Nephron (organoid): ENCODE results near the gene PSORS1C2.
A peak's percentile ranks its signal among the peaks of the same experiment; 100 is the strongest.

ENCODE experiments used
- H3K27ac Mint-ChIP-seq, 3 experiments: 2 replicates each; pipeline ENCODE4 v1.8.0; 2020; ENCODE audit warnings: mixed read lengths in 3 of 3, mild to moderate bottlenecking in 2 of 3, moderate library complexity in 1 of 3
- H3K27me3 Mint-ChIP-seq: 2 replicates; pipeline ENCODE4 v1.8.0; 2021; ENCODE audit warnings: low read depth, mild to moderate bottlenecking, moderate library complexity, mixed read lengths
- H3K36me3 Mint-ChIP-seq: 2 replicates; pipeline ENCODE4 v1.8.0; 2020; ENCODE audit warnings: low read depth, mixed read lengths
- H3K4me1 Mint-ChIP-seq: 2 replicates; pipeline ENCODE4 v1.8.0; 2020; ENCODE audit warnings: mixed read lengths
- H3K4me3 Mint-ChIP-seq, 3 experiments: 2 replicates each; pipeline ENCODE4 v1.8.0; 2020; ENCODE audit warnings: mild to moderate bottlenecking in 3 of 3, mixed read lengths in 3 of 3, moderate library complexity in 2 of 3
- H3K9me3 Mint-ChIP-seq: 2 replicates; pipeline ENCODE4 v1.8.0; 2020; ENCODE audit warnings: mixed read lengths
- CTCF ChIP-seq, 3 experiments: fragments of 200-600 bp; sonication (generic); IDR thresholded peaks; one replicate each; pipeline ENCODE4 v1.5.0; 2021; ENCODE audit warnings: antibody characterized with exemption in 3 of 3; ENCODE audit not compliant: unreplicated experiment in 3 of 3

Gene PSORS1C2

GRCh38 chr6:31162463-31163165, 23.7 kb upstream of the PSORS1C2 start:
- Mint-ChIP-seq H3K27me3 (peaks cover 1% of the 10 kb centered on the region), H3K4me1 (peaks cover 16% of the 10 kb centered on the region), H3K4me3 (no peak overlapping the region), H3K27ac (no peak overlapping the region), H3K36me3 (peaks cover 4% of the 10 kb centered on the region), H3K9me3 (no peaks in the 10 kb centered on the region)
- TF ChIP-seq CTCF (IDR thresholded peaks at IDR 0.05; ENCODE audit: unreplicated experiment in 3 of 3): no peak

- Mint-ChIP-seq H3K9me3 (no peaks in the 10 kb centered on the region), H3K27me3 (no peaks in the 10 kb centered on the region), H3K4me3 (peak overlapping the region in 2 of 3 experiments; percentile 35 to 60), H3K27ac (no peak overlapping the region), H3K36me3 (peaks cover 4% of the 10 kb centered on the region), H3K4me1 (peaks cover 16% of the 10 kb centered on the region)
- TF ChIP-seq CTCF (IDR thresholded peaks at IDR 0.05; ENCODE audit: unreplicated experiment in 3 of 3): no peak
Observed at GRCh38 chr6:31161216-31162126, 22.6 kb upstream of the PSORS1C2 start.

GRCh38 chr6:31158863-31159855, 20.3 kb upstream of the PSORS1C2 start:
- peaks cover 16% of the 10 kb centered on the region for H3K4me1 Mint-ChIP-seq
- peaks cover 14% of the 10 kb centered on the region for H3K36me3 Mint-ChIP-seq
- H3K4me3 Mint-ChIP-seq: peak overlapping the region; percentile 83 to 88 (median 85)
- no peak for TF ChIP-seq CTCF (IDR thresholded peaks at IDR 0.05; ENCODE audit: unreplicated experiment in 3 of 3)
- H3K27ac Mint-ChIP-seq: peak overlapping the region; percentile 18 to 23 (median 22)
- H3K27me3 Mint-ChIP-seq: no peaks in the 10 kb centered on the region
- H3K9me3 Mint-ChIP-seq: no peaks in the 10 kb centered on the region

GRCh38 chr6:31158140-31158862, 19.4 kb upstream of the PSORS1C2 start, which contains the start of gene TCF19:
TSS of gene TCF19 (plus strand) at chr6:31158589. CDS start at chr6:31159470, 881 bp downstream.
- peaks cover 14% of the 10 kb centered on the region for H3K36me3 Mint-ChIP-seq
- no peaks in the 10 kb centered on the region for H3K27me3 Mint-ChIP-seq
- H3K27ac Mint-ChIP-seq: peak within 1 kb of the TSS; percentile 18 to 23 (median 22)
- peak within 1 kb of the TSS; percentile 83 to 88 (median 85) for H3K4me3 Mint-ChIP-seq
- peaks cover 16% of the 10 kb centered on the region for H3K4me1 Mint-ChIP-seq
- no peaks in the 10 kb centered on the region for H3K9me3 Mint-ChIP-seq
- no peak for TF ChIP-seq CTCF (IDR thresholded peaks at IDR 0.05; ENCODE audit: unreplicated experiment in 3 of 3)
